Measurements from ENCODE around the gene CCN2.

CCN2 gene

GRCh38 chr6:131949909-131950766 is 1.0 kb downstream of the CCN2 start:
- peak; percentile 51 for TF ChIP-seq CTCF (IDR thresholded peaks at IDR 0.05; ENCODE audit: insufficient read depth, low read depth, low read length, missing control alignments)
- DNase-seq (ENCODE audit: low read depth), result peak; percentile 76
- peak overlapping the region; percentile 41 for H3K4me3 ChIP-seq (ENCODE audit: low read length)

GRCh38 chr6:131949620-131949908 is 1.6 kb downstream of the CCN2 start:
- H3K4me3 ChIP-seq (ENCODE audit: low read length), result peak overlapping the region; percentile 41
- DNase-seq (ENCODE audit: low read depth), result no peak
- TF ChIP-seq CTCF (IDR thresholded peaks at IDR 0.05; ENCODE audit: insufficient read depth, low read depth, low read length, missing control alignments), result no peak

- no peak overlapping the region for H3K4me3 ChIP-seq (ENCODE audit: low read length)
- peak; percentile 60 for DNase-seq (ENCODE audit: low read depth)
- no peak for TF ChIP-seq CTCF (IDR thresholded peaks at IDR 0.05; ENCODE audit: insufficient read depth, low read depth, low read length, missing control alignments)
These were observed 2.2 kb downstream of the CCN2 start for GRCh38 chr6:131948692-131949619.

GRCh38 chr6:131947986-131948661 is 3.0 kb downstream of the CCN2 start:
- no peak overlapping the region for H3K4me3 ChIP-seq (ENCODE audit: low read length)
- TF ChIP-seq CTCF (IDR thresholded peaks at IDR 0.05; ENCODE audit: insufficient read depth, low read depth, low read length, missing control alignments), result no peak
- peak; percentile 8 for DNase-seq (ENCODE audit: low read depth)

- no peak overlapping the region for H3K4me3 ChIP-seq (ENCODE audit: low read length)
These were observed 3.9 kb downstream of the CCN2 start for GRCh38 chr6:131946992-131947955.

More at GRCh38 chr6:131946992-131947955, 3.9 kb downstream of the CCN2 start:
- DNase-seq (ENCODE audit: low read depth), result peak; percentile 29
- no peak for TF ChIP-seq CTCF (IDR thresholded peaks at IDR 0.05; ENCODE audit: insufficient read depth, low read depth, low read length, missing control alignments)

All from epithelial cell of esophagus (primary cell).